HEK293T (cell line): ENCODE measurements around the gene METTL9.
"Not testable (repeated sequence)": the region's sequence is repeated elsewhere in the genome, so short reads cannot be mapped to it uniquely, and the experiment has no call there.

Source experiments
- BHLHE40 ChIP-seq: fragments of 450-650 bp; IDR thresholded peaks from 2 replicates; pipeline ENCODE4 v1.6.1; 2016; ENCODE audit warnings: mild to moderate bottlenecking, moderate library complexity, borderline replicate concordance
- FOXK2 ChIP-seq: fragments of 450-650 bp; IDR thresholded peaks from 2 replicates; pipeline ENCODE4 v1.6.1; 2016; ENCODE audit warnings: mild to moderate bottlenecking
- FOXM1 ChIP-seq: fragments of 450-650 bp; IDR thresholded peaks from 2 replicates; pipeline ENCODE4 v1.6.1; 2017; ENCODE audit warnings: mild to moderate bottlenecking, borderline replicate concordance
- L3MBTL2 ChIP-seq: fragments of 450-650 bp; conservative IDR thresholded peaks from 2 replicates; pipeline ENCODE4 v1.6.1; 2016; ENCODE audit warnings: mild to moderate bottlenecking
- TARDBP ChIP-seq: fragments of 450-650 bp; IDR thresholded peaks from 2 replicates; pipeline ENCODE4 v1.6.1; 2016

- not testable (repeated sequence) for TF ChIP-seq L3MBTL2, FOXK2, TARDBP, BHLHE40, FOXM1
Measured at GRCh38 chr16:21556026-21556595, 43.3 kb upstream of the METTL9 start.
